ENCODE results near the gene HSPA12B.
"Not testable (repeated sequence)": the region's sequence is repeated elsewhere in the genome, so short reads cannot be mapped to it uniquely, and the experiment has no call there.

The HSPA12B gene

DNA sequence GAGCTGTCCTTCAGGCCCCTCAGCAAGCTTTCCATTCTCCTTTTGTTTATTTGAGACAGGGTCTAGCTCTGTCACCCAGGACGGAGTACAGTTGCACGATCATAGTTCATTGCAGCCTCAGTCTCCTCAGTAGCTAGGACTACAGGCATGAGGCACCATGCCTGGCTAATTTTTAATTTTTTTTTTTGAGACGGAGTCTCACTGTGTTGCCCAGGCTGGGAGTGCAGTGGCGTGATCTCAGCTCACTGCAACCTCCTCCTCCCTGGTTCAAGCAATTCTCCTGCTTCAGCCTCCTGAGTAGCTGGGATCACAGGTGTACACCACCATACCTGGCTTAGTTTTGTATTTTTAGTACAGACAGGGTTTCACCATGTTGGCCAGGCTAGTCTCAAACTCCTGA is 56.7 kb downstream of the HSPA12B start:
- DNase-seq: not testable (repeated sequence)

DNA sequence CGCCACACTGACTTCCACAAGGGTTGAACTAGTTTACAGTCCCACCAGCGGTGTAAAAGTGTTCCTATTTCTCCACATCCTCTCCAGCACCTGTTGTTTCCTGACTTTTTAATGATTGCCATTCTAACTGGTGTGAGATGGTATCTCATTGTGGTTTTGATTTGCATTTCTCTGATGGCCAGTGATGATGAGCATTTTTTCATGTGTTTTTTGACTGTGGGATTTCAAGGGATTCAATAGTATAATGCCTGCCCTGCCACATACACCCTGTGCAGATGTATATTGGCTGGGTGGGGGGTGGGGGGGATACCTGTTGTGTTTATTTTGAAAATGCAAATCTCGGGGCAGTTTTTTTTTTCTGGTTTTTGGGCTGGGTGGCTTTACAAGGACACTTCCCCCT is 61.7 kb downstream of the HSPA12B start:
- not testable (repeated sequence) for DNase-seq

DNA sequence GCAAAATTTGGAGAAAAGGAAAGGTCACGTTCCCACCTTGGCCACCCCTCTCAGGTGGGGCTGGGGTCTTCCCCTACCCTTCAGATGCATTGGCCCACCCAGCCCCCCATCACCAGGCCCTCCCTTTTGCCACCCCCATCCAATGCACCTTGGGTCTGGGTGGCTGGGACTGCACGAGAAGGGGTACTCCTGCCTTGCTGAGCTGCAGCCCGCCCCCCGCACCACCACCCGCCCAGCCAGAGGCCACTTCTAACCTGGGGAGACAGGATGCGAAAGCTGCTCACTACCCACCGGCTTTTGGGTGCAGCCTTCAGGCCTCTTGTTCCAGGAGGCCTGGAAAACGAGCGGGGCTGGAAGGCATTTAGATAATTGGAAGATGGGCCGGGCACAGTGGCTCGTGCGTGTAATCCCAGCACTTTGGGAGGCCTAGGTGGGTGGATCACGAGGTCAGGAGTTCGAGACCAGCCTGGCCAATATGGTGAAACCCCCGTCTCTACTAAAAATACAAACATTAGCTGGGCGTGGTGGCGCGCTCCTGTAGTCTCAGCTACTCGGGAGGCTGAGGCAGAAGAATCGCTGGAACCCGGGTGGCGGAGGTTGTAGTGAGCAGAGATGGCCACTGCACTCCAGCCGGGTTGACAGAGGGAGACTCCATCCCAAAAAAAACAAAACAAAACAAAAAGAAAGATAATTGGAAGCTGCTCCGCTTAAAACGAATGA is 62.4 kb downstream of the HSPA12B start:
- DNase-seq: no peak

DNA sequence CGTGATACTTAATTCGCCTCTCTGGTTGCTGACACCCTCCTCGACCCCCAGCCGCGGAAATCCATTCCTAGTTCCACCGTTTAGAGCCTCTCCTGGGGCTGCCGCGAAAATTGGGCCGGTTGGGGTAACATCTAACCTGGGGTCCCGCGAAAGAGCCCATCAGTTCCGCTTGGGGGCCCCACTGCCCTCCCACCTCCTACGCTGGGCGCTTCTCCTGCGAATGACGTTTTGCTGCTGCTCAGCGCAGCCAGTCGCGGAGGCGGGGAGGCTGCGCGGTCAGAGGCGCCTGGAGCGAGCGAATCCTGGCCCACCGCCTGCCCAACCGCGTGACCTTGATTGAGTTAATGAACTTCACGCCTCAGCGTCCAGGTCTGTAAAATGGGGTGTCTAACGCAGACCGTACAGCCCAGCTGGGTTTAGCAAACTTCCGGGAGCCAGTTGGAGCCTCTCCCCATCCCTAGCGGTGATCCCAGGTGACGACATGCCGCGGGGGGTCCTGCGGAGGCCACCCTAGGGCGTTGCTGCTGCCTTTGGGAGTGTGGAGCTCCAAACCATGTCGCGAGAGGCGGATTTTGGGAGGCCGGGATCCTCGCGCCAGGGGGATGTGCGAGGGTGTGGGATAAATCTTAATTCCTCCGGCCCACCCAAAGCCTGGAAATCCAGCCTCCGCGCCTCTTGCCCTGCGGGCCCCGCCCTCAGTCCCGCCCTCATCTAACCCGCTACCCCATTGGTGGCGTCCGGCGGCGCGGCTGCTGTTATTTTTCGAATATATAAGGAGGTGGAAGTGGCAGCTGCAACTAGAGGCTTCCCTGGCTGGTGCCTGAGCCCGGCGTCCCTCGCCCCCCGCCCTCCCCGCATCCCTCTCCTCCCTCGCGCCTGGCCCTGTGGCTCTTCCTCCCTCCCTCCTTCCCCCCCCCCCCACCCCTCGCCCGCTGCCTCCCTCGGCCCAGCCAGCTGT is 63.3 kb downstream of the HSPA12B start, which contains the start of gene CDC25B:
Gene CDC25B, plus strand, starts transcription at position 800 of the 958 bp plus-strand sequence. CDS start 222 bp downstream, outside the sequence.
- peak; percentile 94 for DNase-seq

DNA sequence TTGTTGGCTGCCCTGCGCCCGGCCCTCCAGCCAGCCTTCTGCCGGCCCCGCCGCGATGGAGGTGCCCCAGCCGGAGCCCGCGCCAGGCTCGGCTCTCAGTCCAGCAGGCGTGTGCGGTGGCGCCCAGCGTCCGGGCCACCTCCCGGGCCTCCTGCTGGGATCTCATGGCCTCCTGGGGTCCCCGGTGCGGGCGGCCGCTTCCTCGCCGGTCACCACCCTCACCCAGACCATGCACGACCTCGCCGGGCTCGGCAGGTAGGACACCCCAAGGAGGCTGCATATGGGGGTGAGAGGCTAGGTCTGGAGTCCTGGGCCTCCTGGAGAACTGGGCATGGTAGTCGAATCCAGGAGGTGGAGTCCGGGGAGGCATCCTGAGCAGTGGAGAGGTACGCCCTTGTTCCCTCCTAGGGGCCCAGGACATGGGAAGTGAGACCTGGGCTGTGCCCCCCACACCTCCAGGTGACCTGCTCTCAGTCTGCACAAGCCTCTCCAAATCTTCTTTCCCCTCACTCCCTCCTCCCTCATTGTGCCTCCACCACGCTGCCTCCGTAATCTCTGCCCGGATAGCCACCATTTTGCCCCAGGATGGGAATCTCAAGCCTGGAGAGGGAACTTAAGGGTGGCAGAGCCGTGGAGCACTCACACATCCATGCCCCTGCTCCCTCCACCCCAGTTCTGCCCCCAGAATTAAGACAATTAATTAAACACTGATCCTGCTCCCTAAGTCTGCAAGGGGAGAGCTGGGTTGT is 64.2 kb downstream of the HSPA12B start:
- no peak for DNase-seq

DNA sequence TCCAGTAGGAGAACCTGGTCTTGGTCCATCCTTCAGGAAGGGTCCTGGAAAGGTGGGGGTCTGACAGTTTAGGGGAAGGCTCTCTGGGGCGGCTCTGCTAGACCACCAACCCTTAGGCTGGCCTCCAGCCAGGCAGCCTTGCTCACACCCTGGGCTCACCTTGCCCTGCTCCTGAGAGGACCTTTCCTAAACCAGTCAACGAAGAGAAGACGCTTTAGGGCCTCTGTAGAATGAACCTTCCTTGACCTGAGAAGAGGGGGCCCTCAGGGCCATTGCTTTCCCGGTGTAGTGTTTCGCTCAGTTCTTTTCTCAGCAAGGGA is 64.7 kb downstream of the HSPA12B start:
- DNase-seq: no peak

DNA sequence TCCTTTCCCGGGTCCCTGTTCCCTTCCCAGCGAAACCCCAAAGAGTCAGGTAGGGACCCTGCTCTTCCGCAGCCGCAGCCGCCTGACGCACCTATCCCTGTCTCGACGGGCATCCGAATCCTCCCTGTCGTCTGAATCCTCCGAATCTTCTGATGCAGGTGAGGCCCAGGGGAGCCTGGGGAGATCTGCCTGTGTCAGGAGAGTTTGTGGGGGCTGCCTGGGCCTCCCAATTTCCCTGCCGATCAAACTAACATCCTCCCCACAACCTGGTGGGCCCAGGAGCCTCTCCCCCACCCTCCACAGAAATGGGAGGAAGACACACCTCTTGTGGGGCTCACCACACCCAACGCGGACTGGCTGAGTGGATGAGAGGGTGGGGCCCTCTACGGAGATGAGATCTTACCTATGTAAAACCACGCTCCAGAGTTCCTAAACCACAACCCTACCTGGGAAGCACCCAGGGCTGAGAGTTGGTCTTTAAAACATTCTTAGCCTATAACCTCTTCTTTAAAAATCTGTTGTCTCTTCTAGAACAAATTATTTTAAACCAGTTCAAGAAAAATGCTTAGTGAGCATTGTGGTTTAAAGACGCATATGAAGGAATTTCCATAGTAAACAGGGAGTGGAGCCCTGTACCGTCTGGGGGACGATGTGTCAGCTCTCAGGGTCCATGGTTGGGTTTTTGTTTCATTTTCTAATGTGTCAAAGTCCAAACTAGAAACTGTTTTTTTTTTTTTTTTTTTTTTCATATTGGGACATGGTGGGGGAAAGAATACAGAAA is 65.3 kb downstream of the HSPA12B start:
- DNase-seq: no peak

DNA sequence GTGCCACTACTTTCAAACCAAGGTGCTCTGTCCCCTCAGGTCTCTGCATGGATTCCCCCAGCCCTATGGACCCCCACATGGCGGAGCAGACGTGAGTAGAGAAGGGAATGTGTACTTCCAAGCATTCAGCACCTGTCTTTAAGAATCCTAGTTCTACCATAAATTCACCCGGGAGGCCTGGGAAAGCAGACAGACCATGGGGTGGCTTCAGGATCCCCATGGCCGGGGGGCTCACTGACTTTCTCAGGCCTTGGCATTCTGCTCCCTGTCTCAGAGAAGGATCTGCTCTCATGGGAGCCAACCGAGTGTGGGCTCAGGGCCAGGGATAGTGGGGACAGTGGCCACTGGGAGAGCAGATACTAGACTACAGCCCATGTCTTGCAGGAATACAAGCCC is 65.9 kb downstream of the HSPA12B start:
- no peak for DNase-seq

DNA sequence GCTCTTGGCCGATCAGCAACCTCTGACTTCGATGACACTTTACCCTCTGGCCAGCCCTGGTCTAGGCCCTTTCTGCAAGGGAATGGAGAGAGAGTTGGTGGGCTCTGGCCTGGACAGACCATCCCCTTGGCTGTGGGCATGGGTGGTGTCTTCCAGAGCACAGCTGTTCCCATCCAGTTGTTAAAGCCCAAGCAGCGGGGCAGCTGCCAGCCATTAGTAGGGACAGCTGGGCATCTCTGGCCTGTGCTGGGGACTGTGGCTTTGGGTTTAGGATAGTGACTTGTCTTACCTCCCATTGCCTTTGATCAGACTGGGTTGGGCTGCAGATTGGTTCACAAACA is 66.4 kb downstream of the HSPA12B start:
- DNase-seq: no peak

DNA sequence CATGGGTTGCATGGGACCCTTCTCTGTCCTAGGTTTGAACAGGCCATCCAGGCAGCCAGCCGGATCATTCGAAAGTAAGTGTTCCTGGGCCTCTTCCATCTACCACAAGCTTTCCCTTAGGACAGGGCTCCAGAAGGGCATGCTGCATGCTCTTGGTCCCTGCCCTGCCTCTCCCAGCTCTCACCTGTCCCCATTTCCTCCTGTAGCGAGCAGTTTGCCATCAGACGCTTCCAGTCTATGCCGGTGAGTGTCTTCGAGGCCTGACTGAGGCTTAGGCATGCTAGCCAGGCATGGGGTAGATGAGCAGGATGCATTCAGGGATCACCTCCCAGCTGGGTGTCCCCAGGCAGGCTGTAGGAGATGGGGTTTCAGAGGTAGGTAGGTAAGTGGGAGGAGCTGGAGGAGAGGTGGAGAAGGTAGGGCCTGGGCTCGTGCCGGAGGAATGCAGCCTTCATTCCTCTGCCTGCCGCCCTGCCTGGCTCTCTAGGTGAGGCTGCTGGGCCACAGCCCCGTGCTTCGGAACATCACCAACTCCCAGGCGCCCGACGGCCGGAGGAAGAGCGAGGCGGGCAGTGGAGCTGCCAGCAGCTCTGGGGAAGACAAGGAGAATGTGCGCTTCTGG is 67.9 kb downstream of the HSPA12B start:
- no peak for DNase-seq

DNA sequence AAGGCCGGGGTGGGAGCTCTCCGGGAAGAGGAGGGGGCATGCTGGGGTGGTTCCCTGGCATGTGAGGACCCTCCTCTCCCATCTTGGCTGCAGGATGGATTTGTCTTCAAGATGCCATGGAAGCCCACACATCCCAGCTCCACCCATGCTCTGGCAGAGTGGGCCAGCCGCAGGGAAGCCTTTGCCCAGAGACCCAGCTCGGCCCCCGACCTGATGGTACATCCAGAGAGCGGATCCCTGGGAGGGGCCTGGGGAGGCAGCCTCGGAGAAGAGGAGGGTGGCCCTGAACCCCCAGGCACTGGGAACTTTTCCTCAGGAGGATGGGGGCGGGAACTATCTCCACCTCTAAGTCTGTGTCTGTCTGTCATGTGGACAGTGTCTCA is 68.4 kb downstream of the HSPA12B start:
- DNase-seq: no peak

DNA sequence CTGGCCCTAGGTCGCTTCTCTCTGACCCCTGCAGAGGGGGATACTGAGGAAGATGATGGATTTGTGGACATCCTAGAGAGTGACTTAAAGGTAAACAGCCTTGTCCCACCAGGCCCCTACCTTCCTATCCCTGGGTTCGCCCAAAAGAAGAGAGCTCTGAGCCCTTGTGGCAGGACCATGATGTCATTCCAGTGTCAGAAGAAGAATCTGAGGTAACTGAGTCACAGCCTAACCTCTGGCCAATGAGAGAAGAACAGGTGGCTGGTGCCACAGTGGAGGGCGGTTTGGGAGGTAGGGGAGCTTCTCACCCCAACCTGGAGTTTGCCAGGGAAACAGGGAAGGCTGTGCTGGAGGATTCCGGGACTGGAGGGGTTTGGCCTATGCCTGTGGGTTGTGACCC is 68.8 kb downstream of the HSPA12B start:
- no peak for DNase-seq

DNA sequence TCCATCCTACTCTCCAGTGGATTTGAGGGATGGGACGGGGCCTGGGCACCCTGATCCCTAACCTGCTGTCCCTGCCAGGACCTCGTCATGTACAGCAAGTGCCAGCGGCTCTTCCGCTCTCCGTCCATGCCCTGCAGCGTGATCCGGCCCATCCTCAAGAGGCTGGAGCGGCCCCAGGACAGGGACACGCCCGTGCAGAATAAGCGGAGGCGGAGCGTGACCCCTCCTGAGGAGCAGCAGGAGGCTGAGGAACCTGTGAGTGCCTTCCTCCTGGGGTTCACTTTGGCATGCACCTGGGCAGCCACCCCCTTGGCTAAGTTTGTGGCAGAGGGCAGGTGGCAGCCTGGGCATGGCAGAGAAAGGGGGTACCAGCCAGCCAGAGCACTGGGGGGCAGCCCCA is 69.4 kb downstream of the HSPA12B start:
- DNase-seq: no peak
